Body of pancreas (tissue), 4 donors: ENCODE data around the gene CIRBP.

Experiments
- POLR2A ChIP-seq, 3 donors: fragments of 450-650 bp; IDR thresholded peaks; one replicate each; pipeline ENCODE4 v1.6.1; 2016; ENCODE audit warnings: antibody characterized with exemption in 3 of 3, mild to moderate bottlenecking in 2 of 3
- TF ChIP-seq, protein P1 (sequence below), 7 experiments: fragments of 450-650 bp in 4 of 7; fragments of 200-600 bp in 3 of 7; sonication (generic) in 3 of 7; IDR thresholded peaks; one replicate each; pipeline ENCODE4 v1.5.1; 2016 to 2019; ENCODE audit warnings: antibody characterized with exemption in 7 of 7

DNA sequence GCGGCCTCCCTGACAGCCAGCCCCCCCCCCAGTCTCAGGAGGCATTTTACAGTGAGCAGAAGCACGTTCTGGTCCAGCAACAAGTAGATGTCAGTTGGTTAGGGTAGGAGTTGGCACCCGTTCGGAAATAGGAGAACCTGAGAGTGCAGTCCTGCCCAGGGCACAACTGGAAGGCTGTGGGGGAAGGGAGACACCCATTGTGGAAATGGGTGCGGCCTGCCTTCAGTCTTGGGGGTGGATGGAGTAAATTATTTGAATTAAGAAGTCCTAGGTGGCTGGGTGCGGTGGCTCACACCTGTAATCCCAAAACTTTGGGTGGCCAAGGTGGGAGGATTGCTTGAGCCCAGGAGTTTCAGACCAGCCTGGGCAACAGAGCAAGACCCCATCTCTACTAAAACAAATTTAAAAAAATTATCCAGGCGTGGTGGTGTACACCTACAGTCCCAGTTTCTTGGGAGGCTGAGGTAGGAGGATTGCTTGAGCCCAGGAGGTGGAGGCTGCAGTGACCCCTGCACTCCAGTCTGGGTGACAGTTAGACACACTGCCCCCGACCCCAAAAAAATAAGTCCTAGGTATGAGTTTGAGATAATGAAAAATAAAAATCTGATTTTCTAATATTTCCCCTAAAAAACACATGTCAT is 1.2 kb downstream of the CIRBP start:
- TF ChIP-seq, protein P1, sequence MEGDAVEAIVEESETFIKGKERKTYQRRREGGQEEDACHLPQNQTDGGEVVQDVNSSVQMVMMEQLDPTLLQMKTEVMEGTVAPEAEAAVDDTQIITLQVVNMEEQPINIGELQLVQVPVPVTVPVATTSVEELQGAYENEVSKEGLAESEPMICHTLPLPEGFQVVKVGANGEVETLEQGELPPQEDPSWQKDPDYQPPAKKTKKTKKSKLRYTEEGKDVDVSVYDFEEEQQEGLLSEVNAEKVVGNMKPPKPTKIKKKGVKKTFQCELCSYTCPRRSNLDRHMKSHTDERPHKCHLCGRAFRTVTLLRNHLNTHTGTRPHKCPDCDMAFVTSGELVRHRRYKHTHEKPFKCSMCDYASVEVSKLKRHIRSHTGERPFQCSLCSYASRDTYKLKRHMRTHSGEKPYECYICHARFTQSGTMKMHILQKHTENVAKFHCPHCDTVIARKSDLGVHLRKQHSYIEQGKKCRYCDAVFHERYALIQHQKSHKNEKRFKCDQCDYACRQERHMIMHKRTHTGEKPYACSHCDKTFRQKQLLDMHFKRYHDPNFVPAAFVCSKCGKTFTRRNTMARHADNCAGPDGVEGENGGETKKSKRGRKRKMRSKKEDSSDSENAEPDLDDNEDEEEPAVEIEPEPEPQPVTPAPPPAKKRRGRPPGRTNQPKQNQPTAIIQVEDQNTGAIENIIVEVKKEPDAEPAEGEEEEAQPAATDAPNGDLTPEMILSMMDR (IDR thresholded peaks at IDR 0.05), result no peak
- no peak for TF ChIP-seq POLR2A (IDR thresholded peaks at IDR 0.05)
